ENCODE data around the gene GLG1. TPM values are rescaled to one million over a fixed set of nuclear protein-coding genes. Genes with fewer than 3 reads are reported as not detected.

Gene GLG1
- total RNA-seq, 3 donors from 2014 or later (not counting 1 experiment from before 2014, with no cell fraction given), result 184 to 225 (median 188) TPM

GRCh38 chr16:74472540-74472939 lies 134.4 kb downstream of the GLG1 start:
- DNase-seq (no peak), ATAC-seq (no peak)
- Histone ChIP-seq H3K27ac (ENCODE audit: low read length) (no peak overlapping the region), H3K9me3 (ENCODE audit: control insufficient read depth, insufficient read depth, low read length) (no peaks in the 10 kb centered on the region), H3K4me3 (ENCODE audit: low read length) (no peak overlapping the region), H3K36me3 (ENCODE audit: control insufficient read depth, insufficient read depth, low read length) (peaks cover 82% of the 10 kb centered on the region), H3K4me1 (ENCODE audit: control insufficient read depth, insufficient read depth, low read length) (no peaks in the 10 kb centered on the region), H3K27me3 (ENCODE audit: control insufficient read depth, insufficient read depth, low read length) (no peaks in the 10 kb centered on the region)
- Mint-ChIP-seq H3K27me3 (ENCODE audit: low read depth in 2 of 2) (no peaks in the 10 kb centered on the region), H3K4me1 (peaks cover 0 to 5% of the 10 kb centered on the region in 2 donors), H3K36me3 (peaks cover 10% of the 10 kb centered on the region), H3K9me3 (no peaks in the 10 kb centered on the region), H3K27ac (no peak overlapping the region), H3K4me3 (no peak overlapping the region)
- no peak for TF ChIP-seq CTCF (IDR thresholded peaks at IDR 0.05)
- 77% methylated on average over 3 of the region's 3 CpGs for WGBS (ENCODE audit: insufficient coverage)
- intact Hi-C loops (cut with micrococcal nuclease), result no loop called here

GRCh38 chr16:74472010-74472409 lies 134.9 kb downstream of the GLG1 start:
- ATAC-seq, result no peak
- Histone ChIP-seq H3K36me3 (ENCODE audit: control insufficient read depth, insufficient read depth, low read length) (peaks cover 83% of the 10 kb centered on the region), H3K4me1 (ENCODE audit: control insufficient read depth, insufficient read depth, low read length) (no peaks in the 10 kb centered on the region), H3K27ac (ENCODE audit: low read length) (no peak overlapping the region), H3K9me3 (ENCODE audit: control insufficient read depth, insufficient read depth, low read length) (no peaks in the 10 kb centered on the region), H3K27me3 (ENCODE audit: control insufficient read depth, insufficient read depth, low read length) (no peaks in the 10 kb centered on the region), H3K4me3 (ENCODE audit: low read length) (no peak overlapping the region)
- Mint-ChIP-seq H3K9me3 (no peaks in the 10 kb centered on the region), H3K27ac (no peak overlapping the region), H3K27me3 (ENCODE audit: low read depth in 2 of 2) (no peaks in the 10 kb centered on the region), H3K4me3 (no peak overlapping the region), H3K36me3 (peaks cover 6% of the 10 kb centered on the region), H3K4me1 (peaks cover 0 to 5% of the 10 kb centered on the region in 2 donors)
- intact Hi-C loops (cut with micrococcal nuclease), result no loop called here
- no peak for TF ChIP-seq CTCF (IDR thresholded peaks at IDR 0.05)
- WGBS (ENCODE audit: insufficient coverage), result 98% methylated on average over 2 of the region's 3 CpGs
- no peak for DNase-seq

- no peaks in the 10 kb centered on the region for H3K4me1 Mint-ChIP-seq
- no peaks in the 10 kb centered on the region for H3K27me3 ChIP-seq (ENCODE audit: control insufficient read depth, insufficient read depth, low read length)
- no peak overlapping the region for H3K4me3 Mint-ChIP-seq
- H3K27ac ChIP-seq (ENCODE audit: low read length), result no peak overlapping the region
- peaks cover 85% of the 10 kb centered on the region for H3K36me3 ChIP-seq (ENCODE audit: control insufficient read depth, insufficient read depth, low read length)
- H3K9me3 ChIP-seq (ENCODE audit: control insufficient read depth, insufficient read depth, low read length), result no peaks in the 10 kb centered on the region
- H3K27ac Mint-ChIP-seq, result no peak overlapping the region
- intact Hi-C loops (cut with micrococcal nuclease), result no loop called here
- no peak for TF ChIP-seq CTCF (IDR thresholded peaks at IDR 0.05)
- no peaks in the 10 kb centered on the region for H3K9me3 Mint-ChIP-seq
- DNase-seq, result no peak
- no peaks in the 10 kb centered on the region for H3K27me3 Mint-ChIP-seq (ENCODE audit: low read depth in 2 of 2)
- no peaks in the 10 kb centered on the region for H3K4me1 ChIP-seq (ENCODE audit: control insufficient read depth, insufficient read depth, low read length)
- no peak for ATAC-seq
- H3K36me3 Mint-ChIP-seq, result peaks cover 13% of the 10 kb centered on the region
- WGBS (ENCODE audit: insufficient coverage), result 97% methylated on average over 5 of the region's 6 CpGs
- H3K4me3 ChIP-seq (ENCODE audit: low read length), result no peak overlapping the region
These were observed 136.9 kb downstream of the GLG1 start for GRCh38 chr16:74469946-74470478.

Data from natural killer cell (primary cell).